Measurements from ENCODE around the gene FOXN3. TPM values are rescaled to one million over a fixed set of nuclear protein-coding genes. Genes with fewer than 3 reads are reported as not detected.

Gene FOXN3
- total RNA-seq, 2 donors from 2014 or later = 53.9 to 141 TPM

GRCh38 chr14:89319687-89320086 is 97.3 kb downstream of the FOXN3 start:
- Histone ChIP-seq H3K36me3 (no peaks in the 10 kb centered on the region), H3K9me3 (no peaks in the 10 kb centered on the region), H3K4me3 (no peak overlapping the region), H3K27ac (no peak overlapping the region), H3K4me1 (replicated peaks) (peaks cover 4% of the 10 kb centered on the region), H3K27me3 (replicated peaks; ENCODE audit: insufficient read depth) (no peaks in the 10 kb centered on the region)
- intact Hi-C loops (cut with DNase I) = no loop called here
- 73% methylated on average over 4 of the region's 4 CpGs for WGBS
- no peak for TF ChIP-seq POLR2AphosphoS5 (IDR thresholded peaks at IDR 0.05)
- TF ChIP-seq CTCF (IDR thresholded peaks at IDR 0.05) = no peak
- no peak for TF ChIP-seq POLR2A (IDR thresholded peaks at IDR 0.05)
- no peak for DNase-seq (ENCODE audit: low spot score)

- whole genome bisulfite sequencing = 89% methylated on average over 4 of the region's 4 CpGs
- no peak overlapping the region for H3K4me3 ChIP-seq
Measured at GRCh38 chr14:89317051-89317691, 99.9 kb downstream of the FOXN3 start.

GRCh38 chr14:89315493-89316470 is 101.3 kb downstream of the FOXN3 start:
- H3K36me3 ChIP-seq = no peaks in the 10 kb centered on the region
- no peaks in the 10 kb centered on the region for H3K9me3 ChIP-seq
- H3K27ac ChIP-seq = no peak overlapping the region
- peaks cover 4% of the 10 kb centered on the region for H3K4me1 ChIP-seq (replicated peaks)
- no peak overlapping the region for H3K4me3 ChIP-seq
- no peaks in the 10 kb centered on the region for H3K27me3 ChIP-seq (replicated peaks; ENCODE audit: insufficient read depth)
- TF ChIP-seq POLR2AphosphoS5 (IDR thresholded peaks at IDR 0.05) (no peak), POLR2A (IDR thresholded peaks at IDR 0.05) (no peak), CTCF (IDR thresholded peaks at IDR 0.05) (no peak)
- no peak for DNase-seq (ENCODE audit: low spot score)
- intact Hi-C loops (cut with DNase I) = no loop called here
- 93% methylated on average over 10 of the region's 10 CpGs for WGBS

More at GRCh38 chr14:89317051-89317691, 99.9 kb downstream of the FOXN3 start:
- H3K36me3 ChIP-seq = no peaks in the 10 kb centered on the region
- H3K27me3 ChIP-seq (replicated peaks; ENCODE audit: insufficient read depth) = no peaks in the 10 kb centered on the region
- no peak for DNase-seq (ENCODE audit: low spot score)
- peaks cover 4% of the 10 kb centered on the region for H3K4me1 ChIP-seq (replicated peaks)
- no peak overlapping the region for H3K27ac ChIP-seq
- intact Hi-C loops (cut with DNase I) = no loop called here
- no peak for TF ChIP-seq CTCF (IDR thresholded peaks at IDR 0.05)
- TF ChIP-seq POLR2A (IDR thresholded peaks at IDR 0.05) = no peak
- TF ChIP-seq POLR2AphosphoS5 (IDR thresholded peaks at IDR 0.05) = no peak
- no peaks in the 10 kb centered on the region for H3K9me3 ChIP-seq

GRCh38 chr14:89314274-89314673 is 102.8 kb downstream of the FOXN3 start:
- no peak for TF ChIP-seq POLR2AphosphoS5 (IDR thresholded peaks at IDR 0.05)
- no peak for TF ChIP-seq CTCF (IDR thresholded peaks at IDR 0.05)
- 83% methylated on average over 2 of the region's 2 CpGs for WGBS
- Histone ChIP-seq H3K27me3 (replicated peaks; ENCODE audit: insufficient read depth) (no peaks in the 10 kb centered on the region), H3K9me3 (no peaks in the 10 kb centered on the region), H3K27ac (no peak overlapping the region), H3K4me3 (no peak overlapping the region), H3K4me1 (replicated peaks) (no peaks in the 10 kb centered on the region), H3K36me3 (no peaks in the 10 kb centered on the region)
- no peak for DNase-seq (ENCODE audit: low spot score)
- intact Hi-C loops (cut with DNase I) = no loop called here
